Measurements from ENCODE around the gene LRFN4.

The LRFN4 gene

GRCh38 chr11:66850588-66851238 lies 6.2 kb upstream of the LRFN4 start:
- peak overlapping the region; percentile 81 for H3K4me2 ChIP-seq
- no peak overlapping the region for H3K9ac ChIP-seq
- TF ChIP-seq Cebpa-rat (IDR thresholded peaks at IDR 0.05): no peak
- H3K4me1 ChIP-seq: peaks cover 48% of the 10 kb centered on the region
- peaks cover 45% of the 10 kb centered on the region for H3K36me3 ChIP-seq
- no peaks in the 10 kb centered on the region for H3K9me3 ChIP-seq
- H3K4me3 ChIP-seq: no peak overlapping the region
- peak overlapping the region; percentile 96 for H3K27ac ChIP-seq
- H4K20me1 ChIP-seq: no peaks in the 10 kb centered on the region
- no peaks in the 10 kb centered on the region for H3K27me3 ChIP-seq

GRCh38 chr11:66851239-66851596 lies 5.6 kb upstream of the LRFN4 start:
- Histone ChIP-seq H3K4me1 (peaks cover 50% of the 10 kb centered on the region), H3K4me3 (no peak overlapping the region), H3K9ac (no peak overlapping the region), H4K20me1 (no peaks in the 10 kb centered on the region), H3K4me2 (peak overlapping the region; percentile 81), H3K9me3 (no peaks in the 10 kb centered on the region), H3K36me3 (peaks cover 40% of the 10 kb centered on the region), H3K27ac (peak overlapping the region; percentile 96), H3K27me3 (no peaks in the 10 kb centered on the region)
- TF ChIP-seq Cebpa-rat (IDR thresholded peaks at IDR 0.05): no peak

- TF ChIP-seq Cebpa-rat (IDR thresholded peaks at IDR 0.05): no peak
Measured at GRCh38 chr11:66851698-66852465, 5.0 kb upstream of the LRFN4 start.

GRCh38 chr11:66852466-66853241 lies 4.2 kb upstream of the LRFN4 start:
- H3K9me3 ChIP-seq: no peaks in the 10 kb centered on the region
- H3K4me2 ChIP-seq: peak overlapping the region; percentile 81
- peak overlapping the region; percentile 64; the same call in 1 of the 2 replicates for H3K9ac ChIP-seq
- H3K4me1 ChIP-seq: peaks cover 53% of the 10 kb centered on the region
- H3K36me3 ChIP-seq: peaks cover 27% of the 10 kb centered on the region
- TF ChIP-seq Cebpa-rat (IDR thresholded peaks at IDR 0.05): no peak
- no peak overlapping the region for H3K4me3 ChIP-seq
- peaks cover 2% of the 10 kb centered on the region for H4K20me1 ChIP-seq
- H3K27me3 ChIP-seq: no peaks in the 10 kb centered on the region
- peak overlapping the region; percentile 96 for H3K27ac ChIP-seq

More at GRCh38 chr11:66851698-66852465, 5.0 kb upstream of the LRFN4 start:
- Histone ChIP-seq H3K36me3 (peaks cover 34% of the 10 kb centered on the region), H3K9ac (peak overlapping the region; percentile 64; the same call in 1 of the 2 replicates), H3K27me3 (no peaks in the 10 kb centered on the region), H4K20me1 (no peaks in the 10 kb centered on the region), H3K9me3 (no peaks in the 10 kb centered on the region), H3K4me3 (no peak overlapping the region), H3K4me1 (peaks cover 50% of the 10 kb centered on the region), H3K4me2 (peak overlapping the region; percentile 81), H3K27ac (peak overlapping the region; percentile 96)

GRCh38 chr11:66853242-66854229 lies 3.3 kb upstream of the LRFN4 start:
- H3K36me3 ChIP-seq: peaks cover 25% of the 10 kb centered on the region
- no peaks in the 10 kb centered on the region for H3K9me3 ChIP-seq
- no peak overlapping the region for H3K4me3 ChIP-seq
- no peaks in the 10 kb centered on the region for H3K27me3 ChIP-seq
- H4K20me1 ChIP-seq: peaks cover 11% of the 10 kb centered on the region
- peak overlapping the region; percentile 95; the same call in 1 of the 2 replicates for H3K4me2 ChIP-seq
- peaks cover 62% of the 10 kb centered on the region for H3K4me1 ChIP-seq
- H3K27ac ChIP-seq: peak overlapping the region; percentile 96; the same call in 1 of the 2 replicates
- no peak overlapping the region for H3K9ac ChIP-seq
- no peak for TF ChIP-seq Cebpa-rat (IDR thresholded peaks at IDR 0.05)

GRCh38 chr11:66854231-66854661 lies 2.6 kb upstream of the LRFN4 start:
- H3K9ac ChIP-seq: no peak overlapping the region; the same call in 1 of the 2 replicates
- peaks cover 18% of the 10 kb centered on the region for H4K20me1 ChIP-seq
- H3K9me3 ChIP-seq: no peaks in the 10 kb centered on the region
- H3K36me3 ChIP-seq: peaks cover 25% of the 10 kb centered on the region
- H3K4me1 ChIP-seq: peaks cover 69% of the 10 kb centered on the region
- peak overlapping the region; percentile 95 for H3K4me2 ChIP-seq
- no peaks in the 10 kb centered on the region for H3K27me3 ChIP-seq
- H3K27ac ChIP-seq: peak overlapping the region; percentile 96
- no peak for TF ChIP-seq Cebpa-rat (IDR thresholded peaks at IDR 0.05)
- H3K4me3 ChIP-seq: no peak overlapping the region

GRCh38 chr11:66854729-66855211 lies 2.1 kb upstream of the LRFN4 start:
- Histone ChIP-seq H3K4me2 (peak overlapping the region; percentile 95), H3K4me1 (peaks cover 75% of the 10 kb centered on the region), H3K36me3 (peaks cover 25% of the 10 kb centered on the region), H3K9ac (0 out of 2 replicates have a peak overlapping the region, but pooled peaks have one; percentile 13), H3K27ac (peak overlapping the region; percentile 96), H4K20me1 (peaks cover 23% of the 10 kb centered on the region), H3K9me3 (no peaks in the 10 kb centered on the region), H3K27me3 (no peaks in the 10 kb centered on the region), H3K4me3 (no peak overlapping the region)
- no peak for TF ChIP-seq Cebpa-rat (IDR thresholded peaks at IDR 0.05)

- Histone ChIP-seq H3K4me2 (peak overlapping the region; percentile 95), H3K4me3 (peak overlapping the region; percentile 92), H3K27ac (peak overlapping the region; percentile 96), H3K9ac (peak overlapping the region; percentile 95), H3K27me3 (no peaks in the 10 kb centered on the region), H4K20me1 (peaks cover 34% of the 10 kb centered on the region), H3K36me3 (peaks cover 30% of the 10 kb centered on the region), H3K9me3 (no peaks in the 10 kb centered on the region), H3K4me1 (peaks cover 83% of the 10 kb centered on the region)
- peak; percentile 44; the same call in 1 of the 2 replicates for TF ChIP-seq Cebpa-rat (IDR thresholded peaks at IDR 0.05)
Measured at GRCh38 chr11:66855574-66856495, 1.0 kb upstream of the LRFN4 start.
